ENCODE measurements around the gene TCF7L1.

DNA sequence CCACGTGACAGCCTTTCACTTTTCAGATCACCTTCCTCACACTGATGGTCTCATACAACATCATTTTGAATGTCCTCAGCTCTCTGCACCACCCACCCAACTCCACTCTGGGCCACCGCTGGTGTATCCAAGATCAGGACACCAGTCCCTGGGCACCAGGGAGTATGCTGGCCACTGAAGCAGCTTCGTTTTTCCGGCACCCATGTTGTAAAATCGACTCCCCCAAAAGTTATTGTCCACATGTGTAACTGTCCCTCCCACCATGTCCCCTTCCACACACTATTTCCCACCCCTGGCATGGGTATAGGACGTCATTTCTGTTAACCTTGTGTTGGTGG, 98.2 kb downstream of the TCF7L1 start:
- TF ChIP-seq, protein P1, sequence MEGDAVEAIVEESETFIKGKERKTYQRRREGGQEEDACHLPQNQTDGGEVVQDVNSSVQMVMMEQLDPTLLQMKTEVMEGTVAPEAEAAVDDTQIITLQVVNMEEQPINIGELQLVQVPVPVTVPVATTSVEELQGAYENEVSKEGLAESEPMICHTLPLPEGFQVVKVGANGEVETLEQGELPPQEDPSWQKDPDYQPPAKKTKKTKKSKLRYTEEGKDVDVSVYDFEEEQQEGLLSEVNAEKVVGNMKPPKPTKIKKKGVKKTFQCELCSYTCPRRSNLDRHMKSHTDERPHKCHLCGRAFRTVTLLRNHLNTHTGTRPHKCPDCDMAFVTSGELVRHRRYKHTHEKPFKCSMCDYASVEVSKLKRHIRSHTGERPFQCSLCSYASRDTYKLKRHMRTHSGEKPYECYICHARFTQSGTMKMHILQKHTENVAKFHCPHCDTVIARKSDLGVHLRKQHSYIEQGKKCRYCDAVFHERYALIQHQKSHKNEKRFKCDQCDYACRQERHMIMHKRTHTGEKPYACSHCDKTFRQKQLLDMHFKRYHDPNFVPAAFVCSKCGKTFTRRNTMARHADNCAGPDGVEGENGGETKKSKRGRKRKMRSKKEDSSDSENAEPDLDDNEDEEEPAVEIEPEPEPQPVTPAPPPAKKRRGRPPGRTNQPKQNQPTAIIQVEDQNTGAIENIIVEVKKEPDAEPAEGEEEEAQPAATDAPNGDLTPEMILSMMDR (IDR thresholded peaks at IDR 0.05; ENCODE audit: insufficient read depth, low read length) = no peak
- TF ChIP-seq, protein P2, sequence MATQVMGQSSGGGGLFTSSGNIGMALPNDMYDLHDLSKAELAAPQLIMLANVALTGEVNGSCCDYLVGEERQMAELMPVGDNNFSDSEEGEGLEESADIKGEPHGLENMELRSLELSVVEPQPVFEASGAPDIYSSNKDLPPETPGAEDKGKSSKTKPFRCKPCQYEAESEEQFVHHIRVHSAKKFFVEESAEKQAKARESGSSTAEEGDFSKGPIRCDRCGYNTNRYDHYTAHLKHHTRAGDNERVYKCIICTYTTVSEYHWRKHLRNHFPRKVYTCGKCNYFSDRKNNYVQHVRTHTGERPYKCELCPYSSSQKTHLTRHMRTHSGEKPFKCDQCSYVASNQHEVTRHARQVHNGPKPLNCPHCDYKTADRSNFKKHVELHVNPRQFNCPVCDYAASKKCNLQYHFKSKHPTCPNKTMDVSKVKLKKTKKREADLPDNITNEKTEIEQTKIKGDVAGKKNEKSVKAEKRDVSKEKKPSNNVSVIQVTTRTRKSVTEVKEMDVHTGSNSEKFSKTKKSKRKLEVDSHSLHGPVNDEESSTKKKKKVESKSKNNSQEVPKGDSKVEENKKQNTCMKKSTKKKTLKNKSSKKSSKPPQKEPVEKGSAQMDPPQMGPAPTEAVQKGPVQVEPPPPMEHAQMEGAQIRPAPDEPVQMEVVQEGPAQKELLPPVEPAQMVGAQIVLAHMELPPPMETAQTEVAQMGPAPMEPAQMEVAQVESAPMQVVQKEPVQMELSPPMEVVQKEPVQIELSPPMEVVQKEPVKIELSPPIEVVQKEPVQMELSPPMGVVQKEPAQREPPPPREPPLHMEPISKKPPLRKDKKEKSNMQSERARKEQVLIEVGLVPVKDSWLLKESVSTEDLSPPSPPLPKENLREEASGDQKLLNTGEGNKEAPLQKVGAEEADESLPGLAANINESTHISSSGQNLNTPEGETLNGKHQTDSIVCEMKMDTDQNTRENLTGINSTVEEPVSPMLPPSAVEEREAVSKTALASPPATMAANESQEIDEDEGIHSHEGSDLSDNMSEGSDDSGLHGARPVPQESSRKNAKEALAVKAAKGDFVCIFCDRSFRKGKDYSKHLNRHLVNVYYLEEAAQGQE (IDR thresholded peaks at IDR 0.05; ENCODE audit: insufficient replicate concordance, low read depth) = no peak
- TF ChIP-seq POLR2AphosphoS5 (IDR thresholded peaks at IDR 0.05; ENCODE audit: low read depth) (no peak), GABPA (IDR thresholded peaks at IDR 0.05; ENCODE audit: low read depth) (no peak), SPI1 (IDR thresholded peaks at IDR 0.05; ENCODE audit: borderline replicate concordance, low read depth) (no peak)

Data from HL-60 (cell line).